ENCODE results near the gene CACNA1D. TPM values are rescaled to one million over a fixed set of nuclear protein-coding genes. Genes with fewer than 3 reads are reported as not detected.

Gene CACNA1D
- total RNA-seq, 4 donors from 2014 or later, result 12.7 to 98.9 (median 25.0) TPM

DNA sequence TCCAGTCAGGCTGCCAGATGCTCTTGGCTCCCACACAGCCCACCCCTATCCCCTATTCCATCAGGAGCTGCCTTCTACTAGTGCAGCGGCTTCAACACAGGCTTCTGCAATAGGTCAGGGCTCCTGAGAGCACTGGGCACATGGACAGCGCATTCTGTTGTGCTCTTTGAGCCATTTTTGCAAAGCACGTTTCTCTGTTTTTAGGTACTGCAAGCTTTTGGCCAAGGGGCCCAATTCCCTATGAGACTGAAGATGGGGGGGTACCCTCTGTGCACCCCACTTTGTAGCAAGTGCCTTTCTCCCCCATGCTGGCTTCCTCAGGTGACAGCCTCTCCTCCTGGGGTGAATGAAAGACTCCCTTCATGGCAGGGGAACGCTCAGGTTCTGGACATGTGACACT lies 320.7 kb downstream of the CACNA1D start:
- in situ Hi-C loops (cut with MboI; ENCODE audit: low pct_ligation_motif_present in 1 of 4, low pct_unique_long_range_greater_than_20kb in 1 of 4, low sequenced_read_pairs in 3 of 4) (no loop called here), intact Hi-C loops (cut with DNase I; ENCODE audit: low total_unique reads) (no loop called here)
- H3K4me3 ChIP-seq, result no peak overlapping the region
- no peaks in the 10 kb centered on the region for H3K9me3 ChIP-seq
- H3K27ac ChIP-seq, result no peak overlapping the region
- TF ChIP-seq POLR2A (IDR thresholded peaks at IDR 0.05), result no peak
- TF ChIP-seq POLR2AphosphoS5 (IDR thresholded peaks at IDR 0.05), result no peak
- TF ChIP-seq, protein P1, sequence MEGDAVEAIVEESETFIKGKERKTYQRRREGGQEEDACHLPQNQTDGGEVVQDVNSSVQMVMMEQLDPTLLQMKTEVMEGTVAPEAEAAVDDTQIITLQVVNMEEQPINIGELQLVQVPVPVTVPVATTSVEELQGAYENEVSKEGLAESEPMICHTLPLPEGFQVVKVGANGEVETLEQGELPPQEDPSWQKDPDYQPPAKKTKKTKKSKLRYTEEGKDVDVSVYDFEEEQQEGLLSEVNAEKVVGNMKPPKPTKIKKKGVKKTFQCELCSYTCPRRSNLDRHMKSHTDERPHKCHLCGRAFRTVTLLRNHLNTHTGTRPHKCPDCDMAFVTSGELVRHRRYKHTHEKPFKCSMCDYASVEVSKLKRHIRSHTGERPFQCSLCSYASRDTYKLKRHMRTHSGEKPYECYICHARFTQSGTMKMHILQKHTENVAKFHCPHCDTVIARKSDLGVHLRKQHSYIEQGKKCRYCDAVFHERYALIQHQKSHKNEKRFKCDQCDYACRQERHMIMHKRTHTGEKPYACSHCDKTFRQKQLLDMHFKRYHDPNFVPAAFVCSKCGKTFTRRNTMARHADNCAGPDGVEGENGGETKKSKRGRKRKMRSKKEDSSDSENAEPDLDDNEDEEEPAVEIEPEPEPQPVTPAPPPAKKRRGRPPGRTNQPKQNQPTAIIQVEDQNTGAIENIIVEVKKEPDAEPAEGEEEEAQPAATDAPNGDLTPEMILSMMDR (IDR thresholded peaks at IDR 0.05), result no peak
- TF ChIP-seq EP300 (IDR thresholded peaks at IDR 0.05; ENCODE audit: low read depth), result no peak
- no peaks in the 10 kb centered on the region for H3K27me3 ChIP-seq
- H3K36me3 ChIP-seq, result peaks cover 0 to 4% (median 0%) of the 10 kb centered on the region in 4 donors
- no peaks in the 10 kb centered on the region for H3K4me1 ChIP-seq
- 90 to 93% methylated on average over 2 to 4 of the region's 4 CpGs for WGBS, 2 donors (ENCODE audit: low coverage in 1 of 2)
- DNase-seq, result no peak

- no peaks in the 10 kb centered on the region for H3K9me3 ChIP-seq
- peaks cover 0 to 4% (median 0%) of the 10 kb centered on the region in 4 donors for H3K36me3 ChIP-seq
- no peak for DNase-seq
- in situ Hi-C loops (cut with MboI; ENCODE audit: low pct_ligation_motif_present in 1 of 4, low pct_unique_long_range_greater_than_20kb in 1 of 4, low sequenced_read_pairs in 3 of 4), result no loop called here
- H3K27me3 ChIP-seq, result no peaks in the 10 kb centered on the region
- H3K27ac ChIP-seq, result no peak overlapping the region
- WGBS, 2 donors (ENCODE audit: low coverage in 1 of 2), result 90 to 98% methylated on average over 5 to 7 of the region's 7 CpGs
- TF ChIP-seq, protein P1 (IDR thresholded peaks at IDR 0.05), result no peak
- TF ChIP-seq POLR2A (IDR thresholded peaks at IDR 0.05), result no peak
- no peak for TF ChIP-seq EP300 (IDR thresholded peaks at IDR 0.05; ENCODE audit: low read depth)
- no peak for TF ChIP-seq POLR2AphosphoS5 (IDR thresholded peaks at IDR 0.05)
- H3K4me1 ChIP-seq, result no peaks in the 10 kb centered on the region
- intact Hi-C loops (cut with DNase I; ENCODE audit: low total_unique reads), result no loop called here
- H3K4me3 ChIP-seq, result no peak overlapping the region
These were observed 321.2 kb downstream of the CACNA1D start for GRCh38 chr3:53815651-53816050.

DNA sequence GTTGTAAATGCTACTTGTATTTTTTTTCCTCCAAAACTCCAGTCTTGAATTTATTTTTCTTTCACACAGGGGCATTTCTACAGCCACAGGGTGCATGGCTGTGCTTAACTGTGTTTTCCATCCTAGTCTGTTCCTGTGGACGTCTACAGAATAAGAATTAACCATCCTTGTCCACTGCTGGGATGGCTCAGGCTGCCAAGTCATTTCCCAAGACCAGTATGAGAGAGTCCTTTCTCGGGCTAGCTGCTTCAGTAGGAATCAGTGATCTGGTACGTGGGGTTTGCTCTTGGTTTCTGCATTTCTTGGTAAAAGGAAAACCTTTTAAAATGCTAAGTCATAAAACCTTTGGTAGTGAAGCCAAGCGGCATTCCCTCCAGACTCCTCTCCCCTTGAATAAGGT lies 322.0 kb downstream of the CACNA1D start:
- WGBS, 2 donors (ENCODE audit: low coverage in 1 of 2), result 73 to 78% methylated on average over 4 of the region's 4 CpGs
- no peak for TF ChIP-seq POLR2AphosphoS5 (IDR thresholded peaks at IDR 0.05)
- TF ChIP-seq, protein P1 (IDR thresholded peaks at IDR 0.05), result no peak
- TF ChIP-seq EP300 (IDR thresholded peaks at IDR 0.05; ENCODE audit: low read depth), result no peak
- TF ChIP-seq POLR2A (IDR thresholded peaks at IDR 0.05), result no peak
- DNase-seq, result no peak
- H3K4me1 ChIP-seq, result no peaks in the 10 kb centered on the region
- no peaks in the 10 kb centered on the region for H3K9me3 ChIP-seq
- peaks cover 0 to 4% (median 0%) of the 10 kb centered on the region in 4 donors for H3K36me3 ChIP-seq
- intact Hi-C loops (cut with DNase I; ENCODE audit: low total_unique reads), result no loop called here
- no peak overlapping the region for H3K27ac ChIP-seq
- in situ Hi-C loops (cut with MboI; ENCODE audit: low pct_ligation_motif_present in 1 of 4, low pct_unique_long_range_greater_than_20kb in 1 of 4, low sequenced_read_pairs in 3 of 4), result no loop called here
- no peaks in the 10 kb centered on the region for H3K27me3 ChIP-seq
- H3K4me3 ChIP-seq, result no peak overlapping the region

DNA sequence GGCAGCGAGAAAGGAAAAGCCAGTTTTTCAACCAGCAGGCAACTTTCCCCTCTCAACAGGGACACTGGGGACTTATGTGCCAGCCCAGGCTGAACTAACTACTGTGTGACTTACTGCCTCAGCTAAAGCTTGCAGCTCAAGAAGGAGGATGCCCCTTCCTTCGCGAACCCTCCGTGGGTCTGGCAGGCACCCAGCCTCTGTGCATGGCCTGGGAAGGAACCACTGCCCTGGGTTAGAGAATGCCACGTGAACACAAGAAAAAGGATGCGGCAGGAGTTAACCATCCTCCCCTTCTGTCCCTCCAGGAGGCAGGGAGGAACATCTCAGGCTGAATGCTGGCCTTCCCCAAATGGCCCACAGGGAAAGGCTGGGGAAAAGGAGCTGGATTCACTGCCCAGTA lies 322.8 kb downstream of the CACNA1D start:
- intact Hi-C loops (cut with DNase I; ENCODE audit: low total_unique reads) (no loop called here), in situ Hi-C loops (cut with MboI; ENCODE audit: low pct_ligation_motif_present in 1 of 4, low pct_unique_long_range_greater_than_20kb in 1 of 4, low sequenced_read_pairs in 3 of 4) (no loop called here)
- H3K36me3 ChIP-seq, result peaks cover 0 to 4% (median 0%) of the 10 kb centered on the region in 4 donors

DNA sequence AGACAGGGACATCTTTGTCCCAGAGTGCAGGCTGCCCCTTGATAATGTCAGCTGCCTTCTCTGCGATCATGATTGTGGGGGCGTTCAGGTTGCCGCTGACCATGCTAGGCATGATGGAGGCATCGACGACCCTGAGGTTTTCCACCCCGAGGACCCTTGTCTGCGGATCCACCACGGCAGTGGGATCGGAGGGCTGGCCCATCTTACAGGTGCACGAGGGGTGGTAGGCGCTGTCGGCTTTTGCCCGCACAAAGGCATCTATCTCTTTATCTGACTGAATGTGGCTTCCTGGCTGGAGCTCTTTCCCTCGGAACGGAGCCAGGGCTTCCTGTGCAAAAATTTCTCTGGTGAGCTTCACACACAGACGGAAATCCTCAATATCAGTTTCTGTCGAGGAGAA lies 323.4 kb downstream of the CACNA1D start:
- in situ Hi-C loops (cut with MboI; ENCODE audit: low pct_ligation_motif_present in 1 of 4, low pct_unique_long_range_greater_than_20kb in 1 of 4, low sequenced_read_pairs in 3 of 4), result no loop called here
- intact Hi-C loops (cut with DNase I; ENCODE audit: low total_unique reads), result no loop called here
- no peak overlapping the region for H3K27ac ChIP-seq
- TF ChIP-seq POLR2AphosphoS5 (IDR thresholded peaks at IDR 0.05) (no peak), EP300 (IDR thresholded peaks at IDR 0.05; ENCODE audit: low read depth) (no peak)
- TF ChIP-seq, protein P1 (IDR thresholded peaks at IDR 0.05), result no peak
- H3K27me3 ChIP-seq, result no peaks in the 10 kb centered on the region
- no peaks in the 10 kb centered on the region for H3K9me3 ChIP-seq
- 88% methylated on average over 17 of the region's 17 CpGs; no CpG with 5 or more reads in 1 of the 2 donors for WGBS, 2 donors (ENCODE audit: low coverage in 1 of 2)
- DNase-seq, result no peak
- no peaks in the 10 kb centered on the region for H3K4me1 ChIP-seq
- no peak overlapping the region for H3K4me3 ChIP-seq
- H3K36me3 ChIP-seq, result peaks cover 0 to 4% (median 0%) of the 10 kb centered on the region in 4 donors

More for the DNA sequence above, 322.8 kb downstream of the CACNA1D start:
- no peak overlapping the region for H3K4me3 ChIP-seq
- H3K27ac ChIP-seq, result no peak overlapping the region
- DNase-seq, result no peak
- no peaks in the 10 kb centered on the region for H3K9me3 ChIP-seq
- TF ChIP-seq EP300 (IDR thresholded peaks at IDR 0.05; ENCODE audit: low read depth) (no peak), POLR2AphosphoS5 (IDR thresholded peaks at IDR 0.05) (no peak)
- no peaks in the 10 kb centered on the region for H3K27me3 ChIP-seq
- WGBS, 2 donors (ENCODE audit: low coverage in 1 of 2), result 89% methylated on average over 6 of the region's 6 CpGs; no CpG with 5 or more reads in 1 of the 2 donors
- no peaks in the 10 kb centered on the region for H3K4me1 ChIP-seq
